Progenitor cell of endocrine pancreas (in vitro differentiated cells): Measurements from ENCODE around the gene LAIR2. TPM values are rescaled to one million over a fixed set of nuclear protein-coding genes. Genes with fewer than 3 reads are reported as not detected.

ENCODE experiments used
- DNase-seq: peaks from one replicate; pipeline ENCODE4 v3.0.0; 2021; ENCODE audit warnings: low spot score; ENCODE audit not compliant: unreplicated experiment
- H3K27ac Mint-ChIP-seq: 2 replicates; pipeline ENCODE4 v1.8.0; 2021; ENCODE audit warnings: mild to moderate bottlenecking, moderate library complexity, mixed read lengths
- H3K27me3 Mint-ChIP-seq: 2 replicates; pipeline ENCODE4 v1.8.0; 2021; ENCODE audit warnings: mixed read lengths
- H3K36me3 Mint-ChIP-seq: 2 replicates; pipeline ENCODE4 v1.8.0; 2022; ENCODE audit warnings: mixed read lengths; ENCODE audit not compliant: insufficient read depth
- H3K4me1 Mint-ChIP-seq: 2 replicates; pipeline ENCODE4 v1.8.0; 2021; ENCODE audit warnings: low read depth, mixed read lengths
- H3K4me3 Mint-ChIP-seq: 2 replicates; pipeline ENCODE4 v1.8.0; 2021; ENCODE audit warnings: low read depth, mild to moderate bottlenecking, moderate library complexity, mixed read lengths
- H3K9me3 Mint-ChIP-seq: 2 replicates; pipeline ENCODE4 v1.8.0; 2021; ENCODE audit warnings: low read depth, mixed read lengths
- CTCF ChIP-seq: fragments of 200-600 bp; sonication (generic); IDR thresholded peaks from one replicate; pipeline ENCODE4 v1.5.0; 2021; ENCODE audit warnings: antibody characterized with exemption, mild to moderate bottlenecking; ENCODE audit not compliant: unreplicated experiment
- total RNA-seq: library from RNA; stranded (reverse); gene quantifications from 2 replicates; pipeline ENCODE4 v1.2.1, GENCODE V29; 2021

The LAIR2 gene
- total RNA-seq, 1 donor from 2014 or later: not detected

DNA sequence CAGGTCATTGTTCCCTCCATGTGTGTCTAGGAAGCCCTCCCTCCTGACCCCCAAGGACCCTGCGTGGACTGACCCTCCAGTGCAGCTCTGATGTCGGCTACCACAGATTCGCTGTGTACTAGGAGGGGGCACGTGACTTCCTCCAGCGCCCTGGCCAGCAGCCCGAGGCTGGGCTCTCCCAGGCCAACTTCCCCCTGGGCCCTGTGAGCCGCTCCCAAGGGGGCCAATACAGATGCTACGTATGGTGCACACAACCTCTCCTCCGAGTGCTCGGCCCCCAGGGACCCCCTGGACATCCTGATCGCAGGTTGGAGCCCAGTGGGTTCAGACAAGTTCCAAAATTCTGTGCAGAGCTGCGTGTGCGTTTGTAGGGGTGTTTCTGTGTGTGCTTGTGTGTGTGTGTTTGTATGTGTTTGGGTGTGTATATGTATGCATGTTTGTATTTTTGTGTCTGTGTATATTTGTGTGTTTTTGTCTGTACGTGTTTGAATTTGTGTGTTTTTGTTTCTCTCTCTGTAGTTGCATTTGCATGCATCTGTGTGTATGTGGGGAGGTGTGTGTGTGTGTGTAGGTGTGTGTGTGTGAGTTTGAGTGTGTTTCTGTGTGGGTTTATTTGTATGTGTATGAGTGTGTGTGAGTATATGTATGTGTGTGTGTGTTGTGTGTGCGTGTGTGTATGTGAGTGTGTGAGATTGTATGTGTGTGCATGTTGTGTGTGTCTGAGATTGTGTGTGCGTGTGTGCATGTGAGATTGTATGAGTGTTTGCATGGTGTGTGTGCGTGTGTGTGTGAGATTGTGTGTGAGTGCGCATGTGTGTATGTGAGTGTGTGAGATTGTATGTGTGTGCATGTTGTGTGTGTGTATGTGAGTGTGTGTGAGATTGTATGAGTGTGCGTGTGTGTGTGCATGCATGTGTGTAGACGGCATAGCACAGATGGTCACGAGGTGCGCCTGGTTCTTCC, 49.6 kb downstream of the LAIR2 start:
- no peak for TF ChIP-seq CTCF
- H3K36me3 Mint-ChIP-seq: peaks cover 5% of the 10 kb centered on the region
- no peaks in the 10 kb centered on the region for H3K4me1 Mint-ChIP-seq
- no peak for DNase-seq
- H3K27me3 Mint-ChIP-seq: no peaks in the 10 kb centered on the region
- peaks cover 39% of the 10 kb centered on the region for H3K9me3 Mint-ChIP-seq
- H3K4me3 Mint-ChIP-seq: no peak overlapping the region
- no peak overlapping the region for H3K27ac Mint-ChIP-seq

DNA sequence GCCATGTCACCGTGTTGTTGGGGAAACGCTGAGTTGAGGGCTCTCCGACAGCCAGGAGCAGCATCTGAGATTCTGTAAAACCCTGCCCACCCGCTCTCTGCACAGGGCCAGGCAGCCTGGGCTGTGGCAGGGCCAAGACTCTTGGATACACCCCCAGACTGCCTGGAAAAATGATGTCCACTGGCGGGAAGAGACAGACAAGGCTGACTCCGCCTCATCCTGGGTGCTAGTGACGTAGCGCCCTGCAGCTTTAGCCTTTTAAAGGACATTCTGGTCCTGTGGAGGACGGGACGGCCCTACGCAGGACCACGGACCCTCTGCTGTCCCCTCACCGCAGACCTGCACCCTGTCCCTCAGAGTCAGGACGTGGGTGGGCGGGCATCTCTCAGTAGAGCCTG, 50.3 kb downstream of the LAIR2 start:
- H3K9me3 Mint-ChIP-seq: peaks cover 39% of the 10 kb centered on the region
- H3K4me3 Mint-ChIP-seq: no peak overlapping the region
- no peak overlapping the region for H3K27ac Mint-ChIP-seq
- H3K36me3 Mint-ChIP-seq: peaks cover 5% of the 10 kb centered on the region
- TF ChIP-seq CTCF: no peak
- no peak for DNase-seq
- no peaks in the 10 kb centered on the region for H3K4me1 Mint-ChIP-seq
- H3K27me3 Mint-ChIP-seq: no peaks in the 10 kb centered on the region

DNA sequence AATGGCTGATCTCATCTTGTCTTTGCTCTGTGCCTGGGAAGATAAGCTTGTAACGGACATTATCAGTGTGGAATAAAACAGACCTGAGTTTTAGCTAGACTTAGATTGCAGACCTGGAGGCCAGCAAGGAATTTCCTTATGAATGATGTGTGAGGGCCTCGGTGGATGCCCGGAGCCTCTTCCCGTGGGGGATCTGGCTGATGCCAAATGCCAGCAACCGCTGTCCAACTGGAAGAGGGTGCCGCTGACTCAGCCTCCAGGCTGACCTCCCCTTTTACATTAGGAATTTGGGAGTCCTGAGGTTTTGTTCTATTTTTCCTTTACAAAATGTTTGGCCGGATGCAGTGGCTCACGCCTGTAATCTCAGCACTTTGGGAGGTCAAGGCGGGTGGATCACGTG, 51.4 kb downstream of the LAIR2 start:
- H3K9me3 Mint-ChIP-seq: peaks cover 45% of the 10 kb centered on the region
- H3K4me1 Mint-ChIP-seq: no peaks in the 10 kb centered on the region
- H3K27me3 Mint-ChIP-seq: no peaks in the 10 kb centered on the region
- peaks cover 5% of the 10 kb centered on the region for H3K36me3 Mint-ChIP-seq
- H3K27ac Mint-ChIP-seq: no peak overlapping the region
- no peak for TF ChIP-seq CTCF
- DNase-seq: no peak
- H3K4me3 Mint-ChIP-seq: no peak overlapping the region

- Mint-ChIP-seq H3K4me1 (no peaks in the 10 kb centered on the region), H3K4me3 (no peak overlapping the region), H3K27me3 (no peaks in the 10 kb centered on the region), H3K36me3 (peaks cover 5% of the 10 kb centered on the region), H3K27ac (no peak overlapping the region), H3K9me3 (peaks cover 44% of the 10 kb centered on the region)
- no peak for TF ChIP-seq CTCF
- no peak for DNase-seq
Observed at GRCh38 chr19:54554896-54555295, 52.3 kb downstream of the LAIR2 start.

DNA sequence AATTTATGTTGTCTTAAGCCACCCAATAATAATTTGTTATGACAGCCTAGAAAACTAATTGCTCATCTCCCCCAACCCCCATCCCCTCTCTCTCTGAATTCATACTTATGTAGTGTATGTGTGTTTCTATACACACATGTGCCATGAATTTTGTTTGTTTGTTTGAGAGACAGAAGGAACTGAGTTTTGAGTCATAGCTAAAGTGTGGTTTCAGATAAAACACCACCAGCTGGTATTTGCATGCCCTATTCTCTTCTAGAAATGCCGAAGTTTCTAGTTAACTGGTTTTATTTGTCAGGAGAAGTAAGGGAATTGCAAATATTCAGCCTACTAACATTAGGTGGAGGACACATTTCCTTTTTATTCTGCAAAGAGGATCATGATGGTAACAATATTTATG, 53.6 kb downstream of the LAIR2 start:
- H3K9me3 Mint-ChIP-seq: peaks cover 44% of the 10 kb centered on the region
- H3K36me3 Mint-ChIP-seq: peaks cover 3% of the 10 kb centered on the region
- no peak overlapping the region for H3K4me3 Mint-ChIP-seq
- no peak for DNase-seq
- H3K27ac Mint-ChIP-seq: no peak overlapping the region
- no peaks in the 10 kb centered on the region for H3K4me1 Mint-ChIP-seq
- TF ChIP-seq CTCF: no peak
- no peaks in the 10 kb centered on the region for H3K27me3 Mint-ChIP-seq
